Uterus (tissue), 4 donors: Measurements from ENCODE around the gene DCLK3. TPM values are rescaled to one million over a fixed set of nuclear protein-coding genes. Genes with fewer than 3 reads are reported as not detected.

Experiments
- DNase-seq, 2 donors: peaks; one replicate each; pipeline ENCODE4 v3.0.0-alpha.2; 2019 to 2020
- H3K27ac ChIP-seq, 2 donors: fragments of 200-600 bp; sonication (generic); 1 replicate in 1 of 2; 2 replicates in 1 of 2; pipeline ENCODE4 v1.5.1; 2016 to 2018
- H3K27me3 ChIP-seq, 2 donors: fragments of 200-600 bp; sonication (generic); one replicate each; pipeline ENCODE4 v1.5.1; 2018 to 2019; ENCODE audit warnings: control low read depth in 1 of 2
- H3K36me3 ChIP-seq, 2 donors: fragments of 200-600 bp; sonication (generic); one replicate each; pipeline ENCODE4 v1.5.1; 2019; ENCODE audit warnings: control low read depth in 1 of 2
- H3K4me1 ChIP-seq, 2 donors: fragments of 200-600 bp; sonication (generic); one replicate each; pipeline ENCODE4 v1.5.1; 2018 to 2019; ENCODE audit warnings: control low read depth in 1 of 2
- H3K4me3 ChIP-seq, 2 donors: fragments of 200-600 bp; sonication (generic); 1 replicate in 1 of 2; 2 replicates in 1 of 2; pipeline ENCODE4 v1.5.1; 2018 to 2019; ENCODE audit warnings: mild to moderate bottlenecking in 1 of 2
- H3K9me3 ChIP-seq, 2 donors: fragments of 200-600 bp; sonication (generic); one replicate each; pipeline ENCODE4 v1.5.1; 2019; ENCODE audit warnings: control low read depth in 1 of 2
- POLR2A ChIP-seq, 2 donors: fragments of 450-650 bp; IDR thresholded peaks; one replicate each; pipeline ENCODE4 v1.6.1; 2016; ENCODE audit warnings: antibody characterized with exemption in 2 of 2, mild to moderate bottlenecking in 1 of 2, moderate library complexity in 1 of 2
- intact Hi-C: fragments of 100-400 bp; cut with DNase I; formaldehyde crosslinking; loops from one replicate; pipeline ENCODE4 v1.15.1; 2023; ENCODE audit warnings: low total_unique reads
- total RNA-seq, 4 donors: library from RNA; depleted of rRNA in 3 of 4; stranded (reverse); fragments of >200 nt in 3 of 4; gene quantifications; one replicate each; pipeline versions ENCODE4 v1.1.0 to v1.2.4, GENCODE V29; 2014 to 2023
- TF ChIP-seq, protein P1 (sequence below), 4 experiments: fragments of 200-600 bp in 2 of 4; fragments of 450-650 bp in 2 of 4; sonication (generic) in 2 of 4; IDR thresholded peaks; one replicate each; pipeline ENCODE4 v1.5.1; 2016 to 2019; ENCODE audit warnings: antibody characterized with exemption in 4 of 4, mild to moderate bottlenecking in 2 of 4, moderate library complexity in 1 of 4
- donor health status: DM: yes; HTN: yes; CAD: no.

The DCLK3 gene
- total RNA-seq, 4 donors from 2014 or later: 1.0 to 1.5 TPM; not detected in 2

DNA sequence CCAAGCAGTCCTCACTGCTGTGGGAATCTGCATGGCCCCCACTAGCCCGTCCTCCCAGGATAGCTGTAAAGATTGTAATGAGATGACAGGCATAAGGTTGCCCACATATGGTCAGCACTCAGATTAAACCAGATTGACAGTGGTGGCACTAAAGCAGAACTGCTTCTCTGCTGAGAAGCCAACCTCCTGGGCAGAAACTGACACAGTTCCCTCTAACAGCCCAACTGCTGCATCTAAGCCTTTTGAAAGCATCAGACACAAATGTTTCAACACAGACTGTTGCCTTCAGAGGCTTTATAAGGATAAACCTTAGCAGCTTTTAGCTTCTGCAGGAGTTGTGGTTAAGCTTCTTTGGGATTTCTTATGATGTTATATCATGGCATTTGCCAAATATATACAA lies 13.0 kb downstream of the DCLK3 start:
- DNase-seq: no peak
- Histone ChIP-seq H3K27me3 (no peaks in the 10 kb centered on the region), H3K4me3 (no peak overlapping the region), H3K27ac (no peak overlapping the region), H3K9me3 (no peaks in the 10 kb centered on the region), H3K36me3 (no peaks in the 10 kb centered on the region), H3K4me1 (no peaks in the 10 kb centered on the region)
- intact Hi-C loops: no loop called here
- TF ChIP-seq, protein P1, sequence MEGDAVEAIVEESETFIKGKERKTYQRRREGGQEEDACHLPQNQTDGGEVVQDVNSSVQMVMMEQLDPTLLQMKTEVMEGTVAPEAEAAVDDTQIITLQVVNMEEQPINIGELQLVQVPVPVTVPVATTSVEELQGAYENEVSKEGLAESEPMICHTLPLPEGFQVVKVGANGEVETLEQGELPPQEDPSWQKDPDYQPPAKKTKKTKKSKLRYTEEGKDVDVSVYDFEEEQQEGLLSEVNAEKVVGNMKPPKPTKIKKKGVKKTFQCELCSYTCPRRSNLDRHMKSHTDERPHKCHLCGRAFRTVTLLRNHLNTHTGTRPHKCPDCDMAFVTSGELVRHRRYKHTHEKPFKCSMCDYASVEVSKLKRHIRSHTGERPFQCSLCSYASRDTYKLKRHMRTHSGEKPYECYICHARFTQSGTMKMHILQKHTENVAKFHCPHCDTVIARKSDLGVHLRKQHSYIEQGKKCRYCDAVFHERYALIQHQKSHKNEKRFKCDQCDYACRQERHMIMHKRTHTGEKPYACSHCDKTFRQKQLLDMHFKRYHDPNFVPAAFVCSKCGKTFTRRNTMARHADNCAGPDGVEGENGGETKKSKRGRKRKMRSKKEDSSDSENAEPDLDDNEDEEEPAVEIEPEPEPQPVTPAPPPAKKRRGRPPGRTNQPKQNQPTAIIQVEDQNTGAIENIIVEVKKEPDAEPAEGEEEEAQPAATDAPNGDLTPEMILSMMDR (IDR thresholded peaks at IDR 0.05): no peak
- TF ChIP-seq POLR2A (IDR thresholded peaks at IDR 0.05): no peak

DNA sequence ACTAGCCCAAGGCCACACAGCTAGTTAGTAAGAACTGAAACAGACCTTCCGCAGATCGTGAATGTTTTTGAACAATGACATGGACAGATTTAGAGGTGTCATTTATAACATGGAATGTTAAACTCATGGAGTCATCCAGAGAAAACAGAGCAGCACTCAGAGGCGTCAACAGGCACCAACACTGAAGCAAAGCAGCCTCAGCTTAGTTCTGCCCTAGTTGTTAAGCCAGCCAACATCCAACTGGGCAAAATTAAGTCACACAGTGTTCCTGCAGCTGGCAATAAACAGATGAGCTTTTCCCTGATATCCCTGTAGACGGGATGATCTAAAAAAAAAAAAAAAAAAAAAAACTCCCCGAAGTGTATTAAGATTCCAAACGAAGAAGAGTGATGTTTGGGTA lies 13.6 kb downstream of the DCLK3 start:
- Histone ChIP-seq H3K9me3 (no peaks in the 10 kb centered on the region), H3K4me1 (no peaks in the 10 kb centered on the region), H3K36me3 (no peaks in the 10 kb centered on the region), H3K27me3 (no peaks in the 10 kb centered on the region), H3K27ac (no peak overlapping the region), H3K4me3 (no peak overlapping the region)
- intact Hi-C loops: no loop called here
- TF ChIP-seq, protein P1 (IDR thresholded peaks at IDR 0.05): no peak
- no peak for TF ChIP-seq POLR2A (IDR thresholded peaks at IDR 0.05)
- no peak for DNase-seq

DNA sequence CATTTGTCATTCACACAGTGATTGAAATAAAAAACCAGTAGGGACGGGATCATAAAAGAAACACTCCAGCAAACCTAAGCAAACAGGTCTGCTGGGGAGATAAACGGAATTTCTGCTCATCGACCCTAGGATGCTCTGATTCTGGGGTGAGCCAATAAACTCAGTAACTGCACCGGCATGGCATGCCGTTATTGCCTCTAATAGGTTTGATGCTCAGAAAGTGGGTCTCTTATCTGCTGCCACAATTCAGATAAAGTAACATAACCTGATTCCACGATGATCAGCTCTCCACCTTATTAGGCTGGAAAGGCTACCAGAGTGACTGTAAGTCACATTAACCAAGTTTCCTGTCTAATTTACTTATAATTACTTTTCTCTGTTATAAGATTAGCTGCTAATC lies 19.6 kb downstream of the DCLK3 start:
- Histone ChIP-seq H3K27me3 (no peaks in the 10 kb centered on the region), H3K36me3 (no peaks in the 10 kb centered on the region), H3K4me1 (no peaks in the 10 kb centered on the region), H3K27ac (no peak overlapping the region), H3K9me3 (no peaks in the 10 kb centered on the region), H3K4me3 (no peak overlapping the region)
- intact Hi-C loops: no loop called here
- TF ChIP-seq POLR2A (IDR thresholded peaks at IDR 0.05): no peak
- TF ChIP-seq, protein P1 (IDR thresholded peaks at IDR 0.05): no peak
- no peak for DNase-seq

DNA sequence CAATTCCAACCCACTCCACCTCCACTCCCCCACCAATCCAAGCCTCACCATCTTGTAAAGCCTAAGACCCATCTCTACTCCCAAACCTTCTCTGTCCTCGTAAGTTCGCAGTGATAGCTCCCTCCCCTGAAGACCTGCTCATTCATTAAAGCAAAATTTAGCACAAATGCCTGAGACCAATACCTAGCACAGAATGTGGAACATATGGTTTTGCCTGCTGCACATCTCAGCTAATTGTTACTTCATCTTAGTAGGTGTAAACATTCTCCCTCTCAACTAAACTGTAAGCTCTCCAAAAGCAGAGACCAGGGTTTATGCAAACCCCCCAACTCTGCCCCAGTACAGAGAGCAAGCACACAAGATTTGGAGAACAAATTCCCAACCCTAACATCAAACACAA lies 20.5 kb downstream of the DCLK3 start:
- no peaks in the 10 kb centered on the region for H3K9me3 ChIP-seq
- no peaks in the 10 kb centered on the region for H3K27me3 ChIP-seq
- intact Hi-C loops: no loop called here
- H3K4me3 ChIP-seq: no peak overlapping the region
- no peaks in the 10 kb centered on the region for H3K36me3 ChIP-seq
- no peak overlapping the region for H3K27ac ChIP-seq
- H3K4me1 ChIP-seq: no peaks in the 10 kb centered on the region
- no peak for DNase-seq
- TF ChIP-seq, protein P1 (IDR thresholded peaks at IDR 0.05): no peak
- TF ChIP-seq POLR2A (IDR thresholded peaks at IDR 0.05): no peak

DNA sequence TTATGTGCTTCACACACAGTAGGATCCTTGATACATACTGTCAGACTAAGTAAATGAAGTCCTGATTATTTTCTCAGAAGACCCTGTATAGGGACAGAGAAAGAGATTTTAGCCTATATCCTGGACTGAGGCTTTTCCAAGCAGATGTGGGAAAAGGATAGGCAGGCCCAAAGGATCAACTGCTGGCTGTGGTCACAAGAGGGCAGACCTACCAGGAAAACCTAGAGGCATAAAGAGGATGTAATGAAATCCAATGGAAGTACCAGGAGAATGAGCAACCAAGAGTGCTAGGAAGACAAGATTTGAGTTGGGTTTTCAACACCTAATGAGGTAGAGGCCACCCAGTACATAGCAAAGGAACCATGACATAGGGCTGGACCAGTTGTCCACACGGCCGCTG lies 23.1 kb downstream of the DCLK3 start:
- Histone ChIP-seq H3K27me3 (no peaks in the 10 kb centered on the region), H3K27ac (no peak overlapping the region), H3K36me3 (no peaks in the 10 kb centered on the region), H3K4me3 (no peak overlapping the region), H3K9me3 (no peaks in the 10 kb centered on the region), H3K4me1 (no peaks in the 10 kb centered on the region)
- DNase-seq: no peak
- intact Hi-C loops: no loop called here
- TF ChIP-seq, protein P1 (IDR thresholded peaks at IDR 0.05): no peak
- no peak for TF ChIP-seq POLR2A (IDR thresholded peaks at IDR 0.05)
